Measurements from ENCODE around the gene ITPR1. TPM values are rescaled to one million over a fixed set of nuclear protein-coding genes. Genes with fewer than 3 reads are reported as not detected.

The ITPR1 gene
- polyA plus RNA-seq, 1 of the 3 experiments (the other 2 are of a cell fraction), result 5.9 TPM

DNA sequence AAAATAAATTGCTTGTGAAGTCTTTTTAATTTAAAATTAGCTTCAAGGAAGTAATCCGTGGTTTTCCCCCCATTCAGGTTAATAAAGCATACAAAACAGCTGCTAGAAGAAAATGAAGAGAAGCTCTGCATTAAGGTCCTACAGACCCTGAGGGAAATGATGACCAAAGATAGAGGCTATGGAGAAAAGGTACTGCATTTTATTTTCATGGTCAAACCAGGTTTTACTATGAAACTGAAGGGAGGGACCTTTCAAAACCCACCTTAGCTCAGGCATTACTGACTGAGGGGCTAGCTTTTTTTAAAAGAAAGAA lies 218.5 kb downstream of the ITPR1 start (continued):
- TF ChIP-seq, protein P1, sequence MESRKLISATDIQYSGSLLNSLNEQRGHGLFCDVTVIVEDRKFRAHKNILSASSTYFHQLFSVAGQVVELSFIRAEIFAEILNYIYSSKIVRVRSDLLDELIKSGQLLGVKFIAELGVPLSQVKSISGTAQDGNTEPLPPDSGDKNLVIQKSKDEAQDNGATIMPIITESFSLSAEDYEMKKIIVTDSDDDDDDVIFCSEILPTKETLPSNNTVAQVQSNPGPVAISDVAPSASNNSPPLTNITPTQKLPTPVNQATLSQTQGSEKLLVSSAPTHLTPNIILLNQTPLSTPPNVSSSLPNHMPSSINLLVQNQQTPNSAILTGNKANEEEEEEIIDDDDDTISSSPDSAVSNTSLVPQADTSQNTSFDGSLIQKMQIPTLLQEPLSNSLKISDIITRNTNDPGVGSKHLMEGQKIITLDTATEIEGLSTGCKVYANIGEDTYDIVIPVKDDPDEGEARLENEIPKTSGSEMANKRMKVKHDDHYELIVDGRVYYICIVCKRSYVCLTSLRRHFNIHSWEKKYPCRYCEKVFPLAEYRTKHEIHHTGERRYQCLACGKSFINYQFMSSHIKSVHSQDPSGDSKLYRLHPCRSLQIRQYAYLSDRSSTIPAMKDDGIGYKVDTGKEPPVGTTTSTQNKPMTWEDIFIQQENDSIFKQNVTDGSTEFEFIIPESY (IDR thresholded peaks at IDR 0.05; ENCODE audit: borderline replicate concordance, low read depth), result no peak
- no peak for TF ChIP-seq ELF1 (IDR thresholded peaks at IDR 0.05)
- no peak for TF ChIP-seq EZH2phosphoT487 (IDR thresholded peaks at IDR 0.05; ENCODE audit: borderline replicate concordance, low read depth)
- no peak for TF ChIP-seq TEAD4 (IDR thresholded peaks at IDR 0.05; ENCODE audit: borderline replicate concordance, insufficient read depth)

DNA sequence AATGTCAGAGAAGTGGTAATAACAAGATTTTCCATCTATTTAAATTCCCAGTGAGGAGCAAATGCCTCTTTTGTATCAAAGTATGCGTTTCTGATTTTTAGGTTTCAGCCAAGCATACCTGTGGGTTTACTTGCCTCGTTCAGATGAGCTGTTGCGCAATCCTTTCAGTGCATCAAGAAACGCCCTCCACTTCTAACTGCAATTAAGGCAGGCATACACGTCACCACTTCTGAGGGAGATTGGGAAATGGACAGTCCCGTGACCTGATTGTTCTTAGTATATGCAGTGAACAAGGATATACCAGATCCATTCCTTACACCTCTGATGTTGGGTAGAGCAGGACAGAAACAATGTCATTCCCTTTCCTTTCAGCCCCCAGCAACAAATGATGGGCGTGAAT lies 219.0 kb downstream of the ITPR1 start:
- TF ChIP-seq, protein P1 (IDR thresholded peaks at IDR 0.05; ENCODE audit: borderline replicate concordance, low read depth), result no peak
- TF ChIP-seq, protein P2, sequence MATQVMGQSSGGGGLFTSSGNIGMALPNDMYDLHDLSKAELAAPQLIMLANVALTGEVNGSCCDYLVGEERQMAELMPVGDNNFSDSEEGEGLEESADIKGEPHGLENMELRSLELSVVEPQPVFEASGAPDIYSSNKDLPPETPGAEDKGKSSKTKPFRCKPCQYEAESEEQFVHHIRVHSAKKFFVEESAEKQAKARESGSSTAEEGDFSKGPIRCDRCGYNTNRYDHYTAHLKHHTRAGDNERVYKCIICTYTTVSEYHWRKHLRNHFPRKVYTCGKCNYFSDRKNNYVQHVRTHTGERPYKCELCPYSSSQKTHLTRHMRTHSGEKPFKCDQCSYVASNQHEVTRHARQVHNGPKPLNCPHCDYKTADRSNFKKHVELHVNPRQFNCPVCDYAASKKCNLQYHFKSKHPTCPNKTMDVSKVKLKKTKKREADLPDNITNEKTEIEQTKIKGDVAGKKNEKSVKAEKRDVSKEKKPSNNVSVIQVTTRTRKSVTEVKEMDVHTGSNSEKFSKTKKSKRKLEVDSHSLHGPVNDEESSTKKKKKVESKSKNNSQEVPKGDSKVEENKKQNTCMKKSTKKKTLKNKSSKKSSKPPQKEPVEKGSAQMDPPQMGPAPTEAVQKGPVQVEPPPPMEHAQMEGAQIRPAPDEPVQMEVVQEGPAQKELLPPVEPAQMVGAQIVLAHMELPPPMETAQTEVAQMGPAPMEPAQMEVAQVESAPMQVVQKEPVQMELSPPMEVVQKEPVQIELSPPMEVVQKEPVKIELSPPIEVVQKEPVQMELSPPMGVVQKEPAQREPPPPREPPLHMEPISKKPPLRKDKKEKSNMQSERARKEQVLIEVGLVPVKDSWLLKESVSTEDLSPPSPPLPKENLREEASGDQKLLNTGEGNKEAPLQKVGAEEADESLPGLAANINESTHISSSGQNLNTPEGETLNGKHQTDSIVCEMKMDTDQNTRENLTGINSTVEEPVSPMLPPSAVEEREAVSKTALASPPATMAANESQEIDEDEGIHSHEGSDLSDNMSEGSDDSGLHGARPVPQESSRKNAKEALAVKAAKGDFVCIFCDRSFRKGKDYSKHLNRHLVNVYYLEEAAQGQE (IDR thresholded peaks at IDR 0.05; ENCODE audit: low read depth, low read length), result no peak
- TF ChIP-seq, protein P3, sequence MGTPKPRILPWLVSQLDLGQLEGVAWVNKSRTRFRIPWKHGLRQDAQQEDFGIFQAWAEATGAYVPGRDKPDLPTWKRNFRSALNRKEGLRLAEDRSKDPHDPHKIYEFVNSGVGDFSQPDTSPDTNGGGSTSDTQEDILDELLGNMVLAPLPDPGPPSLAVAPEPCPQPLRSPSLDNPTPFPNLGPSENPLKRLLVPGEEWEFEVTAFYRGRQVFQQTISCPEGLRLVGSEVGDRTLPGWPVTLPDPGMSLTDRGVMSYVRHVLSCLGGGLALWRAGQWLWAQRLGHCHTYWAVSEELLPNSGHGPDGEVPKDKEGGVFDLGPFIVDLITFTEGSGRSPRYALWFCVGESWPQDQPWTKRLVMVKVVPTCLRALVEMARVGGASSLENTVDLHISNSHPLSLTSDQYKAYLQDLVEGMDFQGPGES (IDR thresholded peaks at IDR 0.05; ENCODE audit: low read depth, low read length), result no peak
- ChIA-PET POLR2A (interaction anchor here (0.9 to 1.2 kb wide), 3 partner anchors 267 to 346 kb away, joined by 3 to 4 read pairs (median 3); partner anchors contain the start of gene BHLHE40), CTCF (interaction anchor here (0.5 to 13.0 kb wide), 71 partner anchors 8 to 403 kb away, joined by 3 to 277 read pairs (median 4); partner anchors contain the start of gene BHLHE40)
- Histone ChIP-seq H3K4me1 (ENCODE audit: control insufficient read depth in 1 of 2, insufficient read depth in 2 of 2, low read depth in 1 of 2, low read length in 1 of 2) (peaks cover 11 to 22% of the 10 kb centered on the region in 2 experiments; a peak in 2 of 4 replicates), H3K27ac (ENCODE audit: low read depth in 2 of 2, low read length in 1 of 2) (no peak overlapping the region), H3F3A (replicated peaks; ENCODE audit: insufficient read depth) (no peaks in the 10 kb centered on the region), H3K36me3 (replicated peaks in 1 of 2; ENCODE audit: control insufficient read depth in 1 of 2, insufficient read depth in 2 of 2, low read length in 1 of 2) (peaks cover 0 to 15% of the 10 kb centered on the region in 2 experiments), H3K4me3 (ENCODE audit: low read depth in 2 of 2, low read length in 1 of 2) (no peak overlapping the region), H3K9me3 (no peaks in the 10 kb centered on the region), H3K9me2 (no peaks in the 10 kb centered on the region), H3K79me2 (ENCODE audit: insufficient read depth) (no peaks in the 10 kb centered on the region), H3K9ac (no peak overlapping the region), H4K20me1 (ENCODE audit: insufficient read depth) (no peaks in the 10 kb centered on the region), H2AFZ (ENCODE audit: low read depth) (no peak overlapping the region), H3K4me2 (no peak overlapping the region), H3K27me3 (ENCODE audit: insufficient read depth) (no peaks in the 10 kb centered on the region)
- no peak for DNase-seq
- WGBS (ENCODE audit: low lambda C conversion rate), result 84% methylated on average over 7 of the region's 7 CpGs

Data from SK-N-SH (cell line).